HG03469 (cell line): ENCODE data around the gene ADGRG6.

Experiments used
- ATAC-seq: cut with Tn5 transposase; IDR thresholded peaks from one replicate; pipeline ENCODE4 v1.9.1; 2021; ENCODE audit warnings: mild to moderate bottlenecking, moderate library complexity, moderate number of reproducible peaks; ENCODE audit not compliant: unreplicated experiment

ADGRG6 gene

DNA sequence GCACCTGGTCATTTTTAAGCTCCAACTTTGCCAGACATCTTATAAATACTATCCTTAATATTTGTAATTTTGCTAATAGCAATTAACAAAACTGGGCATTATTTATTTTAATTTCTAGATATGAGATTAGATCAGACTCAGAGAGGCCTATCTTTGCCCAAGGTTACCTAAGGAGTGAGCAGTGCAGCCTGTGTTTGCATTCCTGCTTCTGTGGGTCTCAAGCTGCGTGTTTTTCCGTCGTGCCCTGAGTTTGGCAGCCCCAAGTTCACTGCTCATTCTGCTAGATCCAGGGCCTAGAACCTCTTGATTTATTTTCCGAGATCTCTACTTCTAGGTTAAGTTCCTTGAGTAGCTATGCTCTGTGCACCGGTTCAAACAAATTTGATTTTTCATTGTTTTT lies 11.0 kb upstream of the ADGRG6 start:
- ATAC-seq = no peak

DNA sequence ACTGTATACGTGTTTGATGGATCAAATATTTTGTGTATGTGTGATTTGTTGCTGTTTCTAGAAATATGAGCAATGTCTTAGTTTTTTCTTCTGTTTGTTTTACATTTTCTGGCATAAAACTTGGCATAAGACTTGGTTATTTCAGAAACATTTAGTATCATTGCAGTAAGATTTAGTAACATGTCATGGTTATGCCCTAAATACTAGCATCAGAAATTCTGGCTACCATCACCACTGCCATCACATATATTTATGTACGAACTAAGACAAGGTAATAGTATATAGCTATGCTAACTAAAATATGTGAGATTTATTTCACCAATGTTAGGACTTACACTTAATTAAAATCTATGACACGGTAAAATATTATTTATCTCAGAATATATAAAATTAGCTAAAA lies 10.3 kb upstream of the ADGRG6 start:
- ATAC-seq = no peak

DNA sequence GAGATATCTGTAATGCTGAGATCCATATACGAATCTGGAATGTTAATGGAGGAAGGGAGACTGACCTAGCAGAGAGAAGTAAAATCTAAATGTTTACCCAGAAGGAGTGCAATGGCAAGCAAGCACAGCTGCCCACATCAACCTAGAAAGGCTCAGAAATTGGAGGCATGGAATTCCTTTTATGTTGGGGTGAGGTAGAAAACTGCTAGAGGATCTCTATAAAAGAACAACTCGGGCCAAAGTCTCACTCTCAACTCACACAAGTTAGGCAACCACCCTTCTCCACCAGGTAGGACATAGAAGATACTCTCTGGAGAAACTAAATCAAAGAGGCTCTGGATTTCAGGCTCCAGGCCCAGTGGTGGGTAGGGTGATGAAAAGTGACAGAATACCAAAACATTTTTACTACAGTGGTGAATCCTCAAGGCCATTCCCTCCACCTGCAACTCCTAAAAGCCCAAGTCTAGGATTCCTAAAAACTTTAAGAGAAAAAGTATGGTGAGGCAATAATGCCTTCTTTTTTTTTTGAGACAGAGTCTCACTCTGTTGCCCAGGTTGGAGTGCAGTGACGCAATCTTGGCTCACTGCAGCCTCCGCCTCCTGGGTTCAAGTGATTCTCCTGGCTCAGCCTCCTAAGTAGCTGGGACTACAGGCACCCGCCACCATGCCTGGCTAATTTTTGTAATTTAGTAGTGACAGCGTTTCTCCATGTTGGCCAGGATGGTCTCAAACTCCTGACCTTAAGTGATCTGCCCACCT lies 9.5 kb upstream of the ADGRG6 start:
- ATAC-seq = no peak

DNA sequence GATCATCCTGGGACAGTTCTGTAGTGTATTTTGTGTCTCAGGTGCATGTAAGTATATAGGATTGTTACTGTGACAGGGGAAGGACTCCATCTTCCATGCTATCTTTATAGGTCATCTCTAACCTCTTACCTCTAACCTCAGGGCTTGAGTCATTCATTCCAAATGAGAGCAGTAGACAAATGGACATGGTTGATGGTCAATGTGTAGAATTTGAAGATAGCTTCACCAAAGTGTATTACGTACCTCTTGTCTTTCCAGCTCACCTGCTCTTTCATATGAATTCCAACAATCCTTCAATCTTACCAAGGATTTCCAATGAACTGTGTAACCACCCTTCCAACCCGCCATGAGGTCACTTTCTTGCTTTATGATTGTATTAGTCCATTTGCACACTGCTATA lies 8.7 kb upstream of the ADGRG6 start:
- no peak for ATAC-seq

DNA sequence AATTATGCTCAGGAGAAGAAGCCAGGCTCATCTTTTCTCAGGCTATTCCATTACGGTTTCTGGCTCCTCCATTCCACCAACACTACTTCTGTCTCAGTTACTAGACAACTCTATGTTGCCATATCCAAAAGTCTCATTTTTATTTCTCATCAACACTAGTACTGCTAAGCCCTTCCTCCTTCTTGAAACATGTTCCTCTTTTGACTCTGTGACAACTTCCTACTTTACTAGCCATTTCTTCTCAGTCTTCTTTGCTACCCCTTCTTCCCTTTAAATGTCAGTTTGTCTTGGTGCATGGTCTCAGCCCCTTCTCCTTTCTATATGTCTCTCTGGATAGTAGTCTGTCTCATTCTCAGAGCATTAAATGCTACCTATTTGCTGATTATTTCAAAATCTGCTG lies 7.1 kb upstream of the ADGRG6 start:
- no peak for ATAC-seq

DNA sequence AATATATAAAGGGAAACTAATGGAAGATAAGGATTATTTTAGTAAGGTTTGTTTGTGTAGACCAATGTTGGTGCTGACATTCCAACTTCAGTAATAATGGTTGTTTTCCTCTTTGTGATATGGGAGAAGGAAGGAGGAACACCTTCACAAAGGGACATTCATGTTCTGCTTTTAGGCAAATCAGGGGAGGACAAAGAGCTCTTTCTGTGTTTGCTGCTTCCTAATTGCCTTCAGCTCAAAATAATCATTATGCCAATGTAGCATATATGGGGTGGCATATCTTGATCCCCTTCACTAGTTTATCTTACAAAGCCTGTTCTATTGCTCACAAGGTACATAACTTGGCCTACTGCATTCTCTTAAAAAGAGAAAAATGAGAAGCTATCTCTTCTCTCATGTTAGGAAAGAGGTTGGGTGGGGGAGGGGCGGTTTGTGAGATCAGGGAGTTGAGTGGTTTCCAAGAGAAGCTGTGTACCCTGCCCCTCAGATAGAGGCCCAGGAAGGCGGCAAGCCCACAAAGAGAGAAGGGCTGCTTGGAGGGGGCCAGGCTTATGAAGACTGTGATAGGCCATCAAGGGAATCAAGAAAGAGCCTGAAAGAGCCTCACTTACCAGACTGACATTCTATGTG lies 4.7 kb upstream of the ADGRG6 start:
- no peak for ATAC-seq

DNA sequence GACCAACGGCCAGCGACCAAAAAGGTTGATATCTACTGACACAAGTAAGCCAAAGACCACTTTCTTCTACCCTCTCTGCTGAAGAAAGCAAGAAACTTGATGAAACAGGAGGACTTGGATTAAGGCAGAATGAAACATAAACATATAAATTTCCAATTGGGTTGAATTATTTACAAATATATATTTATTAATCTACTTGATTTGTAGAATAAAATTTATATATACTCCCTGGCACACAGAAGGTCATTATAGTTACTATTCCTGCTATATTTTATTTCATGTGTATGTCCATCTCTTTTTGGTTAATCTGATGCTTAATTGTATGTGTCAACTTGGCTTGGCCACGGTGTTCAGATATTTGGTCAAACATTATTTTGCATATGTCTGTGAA lies 4.2 kb upstream of the ADGRG6 start:
- ATAC-seq = no peak

DNA sequence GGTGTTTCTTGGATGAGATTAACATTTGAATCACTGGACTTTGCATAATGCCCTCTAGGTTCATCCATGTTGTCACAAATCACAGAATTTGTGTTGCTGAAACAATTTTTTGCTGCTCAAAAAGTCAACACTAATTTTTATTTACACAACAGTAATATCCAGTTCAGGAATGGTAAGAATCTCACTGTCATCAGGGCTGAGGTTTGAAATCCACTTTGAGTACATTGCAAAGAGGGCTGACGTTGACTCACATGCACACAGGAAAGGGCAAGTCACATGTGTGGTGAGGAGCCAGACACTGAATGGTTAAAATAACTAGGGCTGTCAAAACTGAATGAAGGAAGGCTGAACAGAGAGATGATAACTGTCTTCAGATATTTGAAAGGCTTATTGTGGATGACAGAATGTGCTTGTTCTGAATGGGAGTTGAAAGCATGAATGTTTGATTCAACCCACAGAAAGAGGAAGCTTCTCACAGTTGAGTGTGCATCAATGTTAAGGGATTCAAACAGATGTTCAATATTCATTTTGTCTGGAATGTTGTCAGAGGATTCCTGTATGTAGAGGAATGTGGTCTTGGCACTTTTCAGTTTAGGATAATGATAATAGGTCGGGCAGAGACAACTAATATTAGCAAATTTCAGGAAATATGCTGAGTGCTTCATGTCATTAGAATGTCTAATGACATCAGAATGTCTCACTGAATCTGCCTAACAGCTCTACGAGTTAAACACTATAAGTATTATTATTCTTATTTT lies 3.6 kb upstream of the ADGRG6 start:
- ATAC-seq = no peak

DNA sequence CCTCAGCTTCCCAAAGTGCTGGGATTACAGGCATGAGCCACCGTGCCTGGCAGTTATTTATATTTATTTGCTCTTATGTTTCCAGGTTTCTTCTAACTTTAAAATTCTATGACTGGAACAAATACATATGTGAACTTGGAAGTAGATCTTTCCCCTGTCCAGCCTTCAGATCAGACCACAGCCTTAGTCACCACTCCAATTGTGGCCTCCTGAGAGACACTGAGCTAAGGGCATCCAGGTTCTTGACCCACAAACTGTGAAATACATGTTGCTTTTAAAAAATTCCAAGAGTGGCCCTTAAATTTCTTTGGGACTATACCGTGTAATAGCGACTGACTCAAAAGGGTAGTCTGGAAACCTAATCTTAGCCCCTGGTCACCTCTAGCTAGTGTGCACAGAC lies 1.5 kb upstream of the ADGRG6 start:
- no peak for ATAC-seq

DNA sequence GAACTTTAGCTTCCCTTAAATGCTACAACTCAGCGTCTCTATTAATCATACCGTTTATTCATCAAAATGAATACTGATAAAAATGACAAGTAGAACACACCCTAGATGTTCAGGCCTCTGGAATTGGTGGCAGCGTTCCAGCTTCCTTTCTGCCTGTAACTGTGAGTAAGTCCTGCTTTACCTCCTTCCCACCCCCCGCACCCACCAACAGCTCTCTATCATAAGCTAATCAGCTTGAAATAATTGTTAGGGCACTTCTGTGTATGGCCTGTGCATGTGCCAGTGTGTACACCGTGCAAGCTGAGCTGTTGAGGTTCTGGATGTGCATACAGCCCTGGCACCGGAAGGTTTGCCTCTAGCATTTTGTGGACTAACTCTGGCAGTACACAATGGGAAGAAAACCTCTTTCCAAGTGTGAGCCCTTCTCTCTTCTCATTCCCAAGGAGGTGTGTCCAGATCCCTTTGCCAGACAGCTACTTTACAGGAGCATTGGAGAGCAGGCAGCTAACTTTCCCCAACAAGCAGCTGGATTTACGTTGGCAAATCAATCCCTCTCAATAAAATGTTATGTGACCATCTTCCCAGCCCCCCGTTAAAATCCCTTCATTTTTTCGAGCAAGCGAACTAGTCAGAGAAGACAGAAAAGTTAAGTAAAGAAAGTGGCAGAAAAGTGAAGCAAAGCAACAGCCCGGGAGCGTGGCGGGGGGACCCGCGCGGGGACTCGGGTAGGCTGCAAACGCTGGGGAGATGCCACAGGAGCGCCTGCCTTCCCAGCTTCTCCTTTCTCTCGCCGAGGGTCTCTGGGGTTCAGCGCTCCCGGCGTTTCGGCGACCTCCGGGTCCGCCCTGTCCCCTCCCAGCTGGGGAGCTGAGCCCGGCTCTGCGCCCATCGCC lies 803 bp upstream of the ADGRG6 start:
- ATAC-seq = no peak

DNA sequence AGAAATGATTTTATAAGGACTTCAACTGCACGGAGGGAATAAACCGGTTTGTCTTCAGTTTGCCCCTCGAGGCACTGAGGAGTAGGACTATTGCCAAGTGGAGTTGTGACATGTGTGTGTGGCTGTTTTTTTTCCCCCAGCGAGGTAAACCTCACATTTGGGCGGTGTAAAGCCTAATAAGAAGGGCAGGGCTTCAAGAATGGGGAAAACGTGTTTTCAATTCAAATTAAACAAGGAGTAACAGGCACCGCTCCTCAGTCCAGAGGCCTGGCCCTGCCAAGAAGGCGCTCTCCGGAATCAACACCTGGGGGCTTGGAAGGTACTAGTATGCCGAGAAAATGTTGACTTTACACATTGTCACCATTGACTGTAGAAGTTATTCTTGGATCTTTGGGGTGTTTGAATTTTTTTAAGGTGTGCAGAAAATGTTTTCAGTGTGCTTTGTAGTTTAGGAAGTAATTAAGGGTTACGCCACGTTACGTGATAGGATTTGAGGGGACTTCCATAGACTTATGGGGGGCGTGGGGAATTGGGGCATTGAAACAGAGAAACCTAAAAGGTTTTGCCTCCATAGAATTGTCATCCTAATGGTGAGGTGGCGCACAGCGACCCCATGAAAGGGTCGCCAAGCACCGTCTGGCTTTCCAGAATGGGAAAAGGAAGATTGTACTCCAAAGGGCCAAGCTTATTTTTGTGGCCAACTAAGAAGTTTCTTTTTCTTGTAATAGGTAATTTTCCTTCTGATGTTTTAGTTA lies 791 bp downstream of the ADGRG6 start:
- ATAC-seq = no peak

DNA sequence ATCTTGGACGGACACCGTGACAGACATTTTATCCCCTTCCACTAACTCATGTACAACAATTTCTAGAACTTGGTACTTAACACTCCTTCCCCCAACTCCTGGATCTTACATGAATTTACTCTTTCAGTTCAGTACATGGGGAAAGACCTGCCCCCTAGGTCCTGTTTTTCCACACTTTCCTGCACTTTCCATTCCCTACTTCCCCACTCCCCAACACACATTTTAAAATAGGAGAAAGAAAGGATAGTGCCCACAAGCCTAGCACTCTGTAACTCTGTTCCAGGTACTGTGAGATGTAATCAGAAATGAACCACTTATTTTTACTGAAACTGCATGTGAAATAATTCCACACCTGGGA lies 1.3 kb downstream of the ADGRG6 start:
- no peak for ATAC-seq

DNA sequence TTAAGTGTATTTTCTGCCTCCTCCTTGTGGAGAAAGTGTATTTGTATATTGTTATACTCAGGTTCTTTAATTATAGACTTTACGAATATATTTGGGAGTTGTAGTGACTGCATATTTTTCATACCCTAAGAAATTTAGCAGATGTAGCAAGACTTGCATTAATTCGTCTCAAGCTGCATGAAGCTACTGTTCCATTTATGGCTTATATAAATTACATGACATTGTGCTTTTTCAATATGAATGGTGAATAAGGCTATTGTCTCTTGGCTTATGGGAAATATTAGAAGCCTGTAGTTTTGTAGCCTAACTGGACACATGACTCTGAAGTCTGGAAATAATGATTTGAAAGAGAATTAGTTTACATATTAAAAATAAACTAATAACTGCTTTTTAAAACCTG lies 2.4 kb downstream of the ADGRG6 start:
- no peak for ATAC-seq

DNA sequence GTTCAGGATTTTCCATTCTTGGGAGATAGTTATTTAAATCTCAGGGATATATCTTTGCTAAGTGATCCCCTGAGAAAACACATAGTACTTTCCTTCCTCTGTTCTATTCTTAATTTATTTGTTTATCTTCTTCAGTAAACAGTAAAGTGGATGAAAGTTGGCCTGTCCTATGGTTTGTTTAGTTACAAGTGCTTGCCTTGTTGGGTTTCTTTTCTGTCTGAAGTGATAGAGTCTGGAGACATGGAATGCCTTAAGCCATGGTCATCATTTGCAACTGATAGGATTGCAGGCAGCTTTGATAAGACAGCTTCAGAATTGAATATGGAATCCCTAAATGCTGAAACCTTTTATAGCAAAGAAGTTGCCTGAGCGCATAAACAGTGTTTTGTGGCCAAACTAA lies 4.9 kb downstream of the ADGRG6 start:
- ATAC-seq = no peak

DNA sequence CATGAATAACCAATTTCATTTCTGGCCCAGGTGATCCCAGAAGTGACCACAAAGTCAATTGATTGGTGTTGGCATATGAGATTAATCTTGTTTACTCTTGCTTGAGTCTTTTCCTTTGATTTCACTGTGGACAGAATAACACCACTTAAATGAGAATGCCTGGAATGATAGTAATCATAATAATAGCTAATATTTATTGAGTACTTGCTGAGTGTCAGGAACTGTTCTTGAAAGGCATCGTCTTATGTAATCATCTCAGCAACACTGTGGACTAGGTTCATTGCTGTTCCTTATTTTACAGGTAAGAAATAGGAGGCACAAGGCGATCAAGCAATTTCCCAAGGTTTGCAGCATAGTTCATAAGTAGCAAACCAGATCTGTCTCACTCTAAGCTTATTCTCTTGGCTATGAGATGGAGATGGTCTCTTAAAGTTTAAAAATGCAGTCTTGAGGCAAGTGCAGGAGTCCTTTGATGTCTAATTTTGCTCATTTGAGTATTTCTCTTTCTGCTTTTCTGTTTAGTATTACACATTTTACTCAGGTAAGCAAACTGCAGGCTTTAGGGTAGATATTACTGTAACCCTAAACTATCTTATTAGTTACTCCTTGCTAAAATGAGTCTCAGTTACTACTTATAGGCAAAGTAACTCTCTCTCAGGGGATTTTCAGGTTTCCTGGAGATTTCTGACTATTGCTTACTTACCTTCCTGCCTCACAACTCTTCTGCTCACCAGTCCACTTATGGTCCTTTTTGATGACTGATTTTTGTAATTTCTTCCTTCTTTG lies 6.3 kb downstream of the ADGRG6 start:
- ATAC-seq = no peak

DNA sequence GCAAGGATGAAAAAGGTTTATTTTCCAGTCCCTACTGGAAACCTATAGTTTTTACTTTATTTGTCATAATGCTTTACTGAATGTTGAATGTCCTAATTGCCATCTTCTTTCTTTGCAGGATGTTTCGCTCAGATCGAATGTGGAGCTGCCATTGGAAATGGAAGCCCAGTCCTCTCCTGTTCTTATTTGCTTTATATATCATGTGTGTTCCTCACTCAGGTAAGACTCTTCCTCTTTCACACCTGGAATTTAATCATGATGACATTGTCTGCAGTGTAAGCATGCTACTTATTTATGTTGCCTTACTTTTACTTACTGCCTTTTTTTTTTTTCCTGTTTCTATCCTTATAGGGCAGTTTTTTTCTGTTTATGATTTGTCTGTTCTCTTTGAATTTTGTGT lies 7.6 kb downstream of the ADGRG6 start:
- no peak for ATAC-seq

DNA sequence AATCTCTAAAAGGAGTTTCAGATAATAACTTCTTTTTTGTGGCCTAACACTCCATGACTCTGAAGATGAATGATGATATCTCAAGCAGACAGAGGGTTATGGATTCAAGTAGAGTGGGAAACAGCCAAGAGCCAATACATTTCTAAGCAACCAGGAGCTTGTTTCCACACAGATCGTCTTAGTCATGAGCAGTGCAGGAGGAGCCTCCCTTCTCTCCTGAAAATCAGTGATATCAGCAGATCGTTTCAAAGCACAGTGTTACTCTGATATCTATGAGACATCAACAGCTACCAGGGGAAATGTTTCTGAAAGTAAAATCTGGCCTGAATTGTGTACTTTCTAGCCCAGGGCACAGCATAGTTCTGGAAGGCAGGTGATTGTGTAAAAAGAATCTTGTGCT lies 11.5 kb downstream of the ADGRG6 start:
- ATAC-seq = no peak

DNA sequence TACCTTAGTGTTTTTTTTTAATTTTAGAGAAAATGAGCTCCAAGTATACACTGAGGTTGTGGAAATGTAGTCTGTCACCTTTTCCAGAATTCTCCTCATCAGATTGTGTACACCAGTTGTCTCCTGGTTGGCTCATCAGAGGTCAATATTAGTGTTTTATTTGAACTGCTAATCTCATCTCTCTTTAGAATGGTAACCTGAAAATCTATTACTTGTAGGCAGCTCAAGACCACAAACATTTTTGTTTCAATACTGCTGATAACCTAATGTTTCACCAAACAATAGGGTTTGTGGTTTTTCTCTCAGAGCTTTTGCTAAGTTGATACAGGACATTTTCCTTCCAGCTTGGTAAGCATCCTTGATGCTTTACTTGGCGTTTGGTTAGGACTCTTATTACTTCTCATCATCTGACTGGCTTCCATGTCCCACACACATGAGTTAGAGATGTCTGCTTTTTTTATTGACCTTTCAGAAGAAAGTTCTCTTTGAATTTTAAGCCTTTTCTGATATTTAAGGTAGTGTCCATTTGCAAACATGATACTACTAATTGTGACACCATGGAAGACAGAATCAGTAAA lies 15.1 kb downstream of the ADGRG6 start:
- no peak for ATAC-seq

DNA sequence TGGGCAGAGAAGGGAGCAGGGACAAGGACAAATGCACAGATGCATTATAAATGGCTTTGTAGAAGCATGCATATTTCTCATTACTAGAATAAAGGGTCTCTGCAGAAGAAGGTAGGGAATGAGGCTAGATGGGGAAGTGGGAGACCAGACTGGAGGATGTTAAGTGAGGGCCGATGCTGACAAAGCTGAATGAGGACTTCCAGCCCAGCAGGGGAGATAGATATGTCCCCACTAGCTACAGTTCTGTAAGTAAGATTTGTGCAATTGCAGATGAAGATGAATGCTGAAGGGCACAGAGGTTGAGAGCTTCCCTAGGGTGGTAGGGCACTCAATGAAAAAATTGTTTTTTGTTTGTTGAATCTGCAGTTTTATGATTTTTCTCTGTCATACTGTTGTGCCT lies 16.9 kb downstream of the ADGRG6 start:
- ATAC-seq = no peak
